ENCODE data around the gene CPA5.
"Not testable (repeated sequence)": the region's sequence is repeated elsewhere in the genome, so short reads cannot be mapped to it uniquely, and the experiment has no call there.

Gene CPA5, protein sequence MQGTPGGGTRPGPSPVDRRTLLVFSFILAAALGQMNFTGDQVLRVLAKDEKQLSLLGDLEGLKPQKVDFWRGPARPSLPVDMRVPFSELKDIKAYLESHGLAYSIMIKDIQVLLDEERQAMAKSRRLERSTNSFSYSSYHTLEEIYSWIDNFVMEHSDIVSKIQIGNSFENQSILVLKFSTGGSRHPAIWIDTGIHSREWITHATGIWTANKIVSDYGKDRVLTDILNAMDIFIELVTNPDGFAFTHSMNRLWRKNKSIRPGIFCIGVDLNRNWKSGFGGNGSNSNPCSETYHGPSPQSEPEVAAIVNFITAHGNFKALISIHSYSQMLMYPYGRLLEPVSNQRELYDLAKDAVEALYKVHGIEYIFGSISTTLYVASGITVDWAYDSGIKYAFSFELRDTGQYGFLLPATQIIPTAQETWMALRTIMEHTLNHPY

GRCh38 chr7:130344271-130344866 is at the start of gene CPA5:
TSS of gene CPA5 (plus strand) at chr7:130344816. CDS start at chr7:130346486, 1,670 bp downstream.
- no peak for DNase-seq

DNA sequence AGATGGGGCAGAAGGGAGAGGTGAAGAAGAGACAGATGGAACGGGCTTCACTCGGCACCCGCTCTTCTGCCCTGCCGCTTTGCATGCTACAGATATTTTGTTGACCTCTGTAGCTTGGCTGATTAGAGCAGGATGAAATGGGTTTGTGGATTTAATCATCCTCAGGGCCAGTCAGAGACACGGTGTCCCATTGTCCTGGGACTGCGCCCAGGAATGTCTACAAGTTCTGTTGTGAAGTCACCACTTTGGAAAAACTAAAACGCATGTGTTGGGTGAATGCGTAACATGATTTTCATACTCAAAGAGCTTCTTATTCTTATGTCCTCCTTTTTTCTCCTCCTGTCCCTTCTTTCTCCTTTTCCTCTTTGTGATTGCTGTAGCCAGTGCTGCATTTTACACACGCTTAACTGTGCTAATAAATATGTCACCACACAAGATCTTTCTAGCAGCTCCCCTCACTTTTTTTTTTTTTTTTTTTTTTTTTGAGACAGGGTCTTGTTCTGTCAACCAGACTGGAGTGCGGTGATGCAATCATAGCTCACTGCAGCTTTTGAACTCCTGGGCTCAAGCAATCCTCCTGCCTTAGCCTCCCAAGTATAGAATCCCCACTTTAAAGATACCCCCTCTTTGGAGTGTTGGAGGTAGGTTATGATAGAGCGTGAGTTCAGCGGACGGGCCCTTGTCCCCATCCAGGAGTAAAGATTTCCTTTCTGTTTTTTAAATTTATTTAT is 48.2 kb upstream of the CPA5 start:
- DNase-seq, result no peak

DNA sequence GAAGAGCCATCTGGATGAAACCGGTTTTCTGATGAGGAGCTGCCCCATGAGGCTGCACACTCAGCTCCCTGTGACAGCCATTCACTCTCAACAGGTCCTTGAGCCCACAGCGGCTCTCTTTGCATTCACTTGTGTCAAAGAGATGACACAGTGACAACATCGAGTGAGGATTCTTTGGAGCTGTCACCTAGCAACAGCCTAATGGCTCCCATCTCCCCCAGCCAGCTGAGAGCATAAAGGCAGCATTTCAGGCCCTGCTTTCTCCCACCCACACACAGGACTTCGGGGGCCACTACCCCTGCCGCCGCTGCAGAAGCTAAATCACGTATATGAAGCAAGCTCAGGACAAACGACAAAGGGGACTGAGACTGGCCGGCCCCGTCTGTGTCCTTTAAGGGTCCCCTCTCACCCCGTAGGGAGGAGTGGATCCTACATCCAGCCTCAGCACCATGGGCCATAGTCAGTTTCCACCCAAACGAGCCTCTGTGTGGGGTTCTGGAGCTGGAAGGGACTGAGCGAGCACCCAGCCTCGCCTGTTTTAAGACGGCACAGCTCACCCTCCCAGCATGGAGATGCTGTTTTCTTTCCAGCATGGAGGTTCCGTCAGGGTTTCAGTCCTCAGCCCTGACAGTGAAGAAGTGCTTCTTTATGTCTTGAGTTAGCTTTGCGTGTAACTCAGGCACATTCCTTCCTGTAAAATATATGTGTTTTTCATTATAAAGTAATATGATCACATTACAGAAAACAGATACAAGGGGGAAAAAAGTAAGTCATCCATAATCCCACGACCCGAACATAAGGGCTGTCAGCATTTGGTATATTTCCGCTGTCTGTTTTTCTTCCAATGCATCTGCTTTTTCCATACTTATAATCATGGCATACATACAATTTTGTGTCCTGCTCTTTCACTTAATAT is 46.7 kb upstream of the CPA5 start:
- no peak for DNase-seq

GRCh38 chr7:130298544-130299326 is 45.9 kb upstream of the CPA5 start:
- no peak for DNase-seq

DNA sequence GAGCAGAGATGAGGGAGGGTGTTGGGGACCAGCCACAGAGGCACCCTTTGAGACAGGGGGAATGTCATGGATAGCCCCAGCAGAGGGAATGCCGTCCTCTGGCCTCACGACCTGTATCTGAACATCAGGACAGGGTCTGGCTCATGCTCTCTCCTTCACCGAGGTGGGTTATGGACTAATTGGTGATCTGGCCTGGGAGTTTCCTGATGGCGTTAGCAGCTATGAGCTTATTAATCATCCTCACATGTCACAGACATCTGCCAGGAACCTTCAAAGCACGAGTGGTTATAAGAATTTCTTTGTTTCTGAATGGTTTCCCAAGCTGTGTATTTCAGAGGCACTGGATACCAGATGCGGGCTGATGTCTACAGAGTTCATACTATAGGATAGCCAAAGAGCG is 44.8 kb upstream of the CPA5 start:
- no peak for DNase-seq

DNA sequence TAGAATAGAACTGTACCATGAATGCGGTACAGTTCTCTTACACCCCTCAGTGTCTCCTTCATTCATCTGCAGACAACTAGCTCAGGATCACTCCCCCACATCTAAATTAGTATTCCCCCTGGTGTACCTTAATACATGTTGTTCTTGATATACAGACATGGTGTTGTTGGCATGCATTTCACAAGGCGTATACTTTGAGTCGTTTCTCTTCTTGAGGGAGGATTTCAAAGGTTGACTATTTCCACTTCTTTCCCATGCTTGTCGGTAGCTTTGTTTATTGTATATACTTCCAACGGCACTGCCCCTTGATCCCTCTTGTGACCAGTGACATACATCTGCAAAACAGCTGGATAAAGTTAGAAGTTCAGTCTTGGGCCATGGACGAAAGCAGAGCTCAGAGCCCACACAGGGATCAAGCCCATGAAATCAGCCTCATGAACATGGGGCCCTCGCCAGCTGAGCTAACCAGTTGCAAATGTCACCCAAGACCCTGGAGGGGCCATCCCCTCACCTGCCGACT is 43.1 kb upstream of the CPA5 start:
- DNase-seq, result no peak

DNA sequence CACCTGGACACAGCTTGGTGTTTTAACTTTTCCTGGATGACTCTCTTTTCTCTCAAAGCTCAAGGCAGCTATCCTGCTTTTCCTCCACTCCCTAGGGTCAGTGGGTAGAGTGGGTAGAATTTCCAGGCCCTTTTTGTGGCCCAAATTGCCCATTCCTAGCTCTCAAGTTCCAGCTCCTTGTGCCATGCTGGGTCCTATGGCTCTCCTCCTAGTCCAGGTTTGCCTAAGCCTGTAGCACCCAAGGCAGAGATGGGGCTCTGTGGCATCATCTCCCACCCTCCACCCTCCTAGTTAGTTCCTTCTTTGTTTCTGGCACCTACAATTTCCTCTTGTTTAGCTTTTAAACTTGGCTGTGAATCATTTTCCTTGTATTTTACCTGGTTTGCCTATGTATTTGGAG is 42.0 kb upstream of the CPA5 start:
- DNase-seq, result no peak

DNA sequence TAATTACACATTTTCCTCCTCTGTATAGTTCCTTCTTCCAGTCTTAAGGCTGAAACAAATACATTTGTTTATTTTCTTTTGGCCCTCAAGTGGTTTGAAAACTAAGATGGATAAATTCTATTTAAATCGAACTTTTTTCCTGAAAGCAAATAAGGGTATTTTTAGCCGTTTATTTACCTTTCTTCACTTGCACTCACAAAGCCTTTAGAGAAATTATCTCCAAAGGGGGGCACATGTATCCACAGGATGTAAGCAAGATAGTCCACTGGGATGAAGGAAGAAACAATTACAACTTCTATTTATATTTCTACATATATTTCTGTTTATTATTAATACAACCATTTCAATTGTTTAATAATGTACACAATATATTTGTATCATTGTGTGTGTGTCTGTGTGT is 41.5 kb upstream of the CPA5 start:
- no peak for DNase-seq

GRCh38 chr7:130303551-130303950 is 41.1 kb upstream of the CPA5 start:
- no peak for DNase-seq

DNA sequence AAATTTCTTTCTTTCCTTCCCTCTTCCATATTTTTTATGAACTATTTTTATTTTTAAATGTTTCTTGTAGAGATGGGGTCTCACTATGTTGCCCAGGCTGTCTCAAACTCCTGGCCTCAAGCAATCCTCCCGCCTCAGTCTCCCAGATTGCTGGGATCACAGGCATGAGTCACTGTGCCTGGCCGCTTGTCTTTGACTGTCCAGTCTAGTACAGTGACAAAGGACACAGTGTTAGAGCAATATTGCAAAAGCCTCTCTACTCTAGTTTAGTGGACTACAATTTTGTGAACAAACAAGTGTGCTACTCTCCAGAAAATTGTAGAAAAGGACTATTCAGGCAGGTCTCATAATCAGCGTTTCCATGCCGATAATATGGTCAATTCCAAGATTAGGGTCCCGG is 40.6 kb upstream of the CPA5 start:
- no peak for DNase-seq

DNA sequence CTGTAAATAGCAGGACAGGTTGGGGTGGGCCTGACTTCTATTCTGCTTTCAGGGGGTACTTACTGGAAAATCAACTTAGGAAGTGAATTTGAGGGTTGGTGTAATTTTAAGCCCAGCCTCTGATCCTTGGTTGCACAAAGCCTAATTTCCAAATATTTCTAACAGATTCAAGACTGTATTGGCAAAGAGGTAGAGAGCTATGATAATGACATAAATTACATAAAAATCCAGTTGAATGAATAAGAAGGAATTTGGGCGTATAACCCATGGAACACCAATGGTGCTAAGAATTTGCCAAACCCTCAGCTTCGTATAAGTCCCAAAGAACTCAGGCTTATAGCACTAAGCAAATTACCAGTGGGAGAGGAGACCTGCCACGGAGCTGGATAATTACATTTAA is 39.7 kb upstream of the CPA5 start:
- DNase-seq, result no peak

- DNase-seq, result no peak
These were observed 39.1 kb upstream of the CPA5 start for GRCh38 chr7:130305433-130306042.

- DNase-seq, result no peak
These were observed 34.6 kb upstream of the CPA5 start for GRCh38 chr7:130309986-130310385.

GRCh38 chr7:130314305-130314704 is 30.3 kb upstream of the CPA5 start:
- no peak for DNase-seq

DNA sequence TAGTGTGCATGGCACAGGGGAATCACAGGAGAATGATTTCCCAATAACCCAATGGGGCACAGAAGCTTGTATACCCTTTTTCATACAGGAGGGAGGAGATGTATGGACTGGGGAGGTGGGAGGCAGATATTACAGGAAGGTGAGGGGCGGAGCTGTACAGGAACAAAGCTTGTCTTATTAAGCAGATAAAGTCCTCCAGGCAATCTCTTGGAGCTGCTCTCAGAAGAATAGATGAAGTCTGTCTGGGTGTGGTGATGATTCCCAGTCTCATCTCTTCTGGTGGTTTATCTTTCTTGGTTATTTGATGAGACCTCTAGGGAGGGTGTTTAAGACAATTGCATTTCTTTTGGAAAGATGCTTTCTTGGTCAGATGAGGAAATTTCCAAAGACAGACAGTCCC is 25.1 kb upstream of the CPA5 start:
- DNase-seq, result no peak

DNA sequence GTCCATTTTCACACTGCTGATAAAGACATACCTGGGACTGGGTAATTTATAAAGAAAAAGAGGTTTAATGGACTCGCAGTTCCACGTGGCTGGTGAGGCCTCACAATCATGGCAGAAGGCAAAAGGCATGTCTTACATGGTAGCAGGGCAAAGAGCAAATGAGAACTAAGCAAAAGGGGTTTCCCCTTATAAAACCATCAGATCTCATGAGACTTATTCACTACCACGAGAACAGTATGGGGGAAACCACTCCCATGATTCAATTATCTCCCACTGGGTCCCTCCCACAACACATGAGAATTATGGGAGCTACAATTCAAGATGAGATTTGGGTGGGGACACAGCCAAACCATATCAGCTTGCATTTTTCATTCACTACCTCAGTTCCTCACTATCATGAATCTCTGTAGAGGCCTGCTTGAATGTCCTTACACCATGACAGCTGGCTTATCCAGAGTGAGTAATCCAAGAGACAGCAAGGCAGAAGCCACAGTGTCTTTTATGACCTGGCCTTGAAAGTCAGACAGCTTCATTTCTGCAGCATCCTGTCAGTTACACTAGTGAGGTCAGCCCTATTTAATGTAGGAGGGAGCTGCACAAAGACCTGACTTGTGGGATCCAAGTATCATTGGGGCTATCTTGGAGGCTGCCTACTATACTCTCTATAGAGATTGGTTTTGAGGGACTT is 22.9 kb upstream of the CPA5 start:
- DNase-seq, result not testable (repeated sequence)

GRCh38 chr7:130322615-130323014 is 22.0 kb upstream of the CPA5 start:
- DNase-seq, result no peak

- no peak for DNase-seq
These were observed 20.2 kb upstream of the CPA5 start for GRCh38 chr7:130324306-130324943.

- no peak for DNase-seq
These were observed 14.9 kb upstream of the CPA5 start for GRCh38 chr7:130329681-130330080.

Measured in 8988T (cell line).